Stimulated activated CD8-positive, alpha-beta memory T cell treated with anti-CD3 and anti-CD28 coated beads, Interleukin-4, amount 100 ng/mL, for 1 hour (primary cell): ENCODE results near the gene EXOSC9.
"Not testable (repeated sequence)": the region's sequence is repeated elsewhere in the genome, so short reads cannot be mapped to it uniquely, and the experiment has no call there.

Experiments
- DNase-seq, 2 donors: peaks; one replicate each; pipeline ENCODE4 v3.0.0-alpha.2; 2020; ENCODE audit warnings: low read depth in 2 of 2, low spot score in 1 of 2

Gene EXOSC9

GRCh38 chr4:121800961-121801714 lies at the start of gene EXOSC9:
EXOSC9 (plus strand) TSS chr4:121801323; CDS start chr4:121801425, 102 bp downstream.
- DNase-seq, result peak; percentile 92 to 94

GRCh38 chr4:121752142-121752541 lies 49.0 kb upstream of the EXOSC9 start:
- not testable (repeated sequence) for DNase-seq

- DNase-seq, result no peak
Observed at GRCh38 chr4:121758925-121759568, 42.1 kb upstream of the EXOSC9 start.

GRCh38 chr4:121760205-121760604 lies 40.9 kb upstream of the EXOSC9 start:
- no peak for DNase-seq

- DNase-seq, result no peak
Observed at GRCh38 chr4:121764303-121764701, 36.8 kb upstream of the EXOSC9 start.

- DNase-seq, result no peak
Observed at GRCh38 chr4:121764702-121765367, 36.3 kb upstream of the EXOSC9 start, which contains the start of gene SMIM43. SMIM43 (minus strand) TSS chr4:121765164; CDS start chr4:121765105, 59 bp downstream.

GRCh38 chr4:121765368-121765705 lies 35.8 kb upstream of the EXOSC9 start:
- no peak for DNase-seq

GRCh38 chr4:121765971-121766538 lies 35.1 kb upstream of the EXOSC9 start:
- no peak for DNase-seq

GRCh38 chr4:121767166-121767565 lies 34.0 kb upstream of the EXOSC9 start:
- no peak for DNase-seq

GRCh38 chr4:121769341-121769740 lies 31.8 kb upstream of the EXOSC9 start:
- no peak for DNase-seq

GRCh38 chr4:121771869-121772268 lies 29.3 kb upstream of the EXOSC9 start:
- DNase-seq, result no peak

GRCh38 chr4:121773883-121774282 lies 27.2 kb upstream of the EXOSC9 start:
- DNase-seq, result no peak

GRCh38 chr4:121776610-121777401 lies 24.3 kb upstream of the EXOSC9 start:
- DNase-seq, result no peak

GRCh38 chr4:121777625-121778024 lies 23.5 kb upstream of the EXOSC9 start:
- DNase-seq, result no peak

- no peak for DNase-seq
Observed at GRCh38 chr4:121778991-121779628, 22.0 kb upstream of the EXOSC9 start.

- DNase-seq, result no peak
Observed at GRCh38 chr4:121783210-121783609, 17.9 kb upstream of the EXOSC9 start.

GRCh38 chr4:121784401-121784800 lies 16.7 kb upstream of the EXOSC9 start:
- DNase-seq, result no peak

- no peak for DNase-seq
Observed at GRCh38 chr4:121784975-121785374, 16.1 kb upstream of the EXOSC9 start.

GRCh38 chr4:121785479-121785878 lies 15.6 kb upstream of the EXOSC9 start:
- no peak for DNase-seq

- DNase-seq, result no peak
Observed at GRCh38 chr4:121786221-121786620, 14.9 kb upstream of the EXOSC9 start.

- DNase-seq, result no peak
Observed at GRCh38 chr4:121788896-121789295, 12.2 kb upstream of the EXOSC9 start.
